ENCODE measurements around the gene MDN1. TPM values are rescaled to one million over a fixed set of nuclear protein-coding genes. Genes with fewer than 3 reads are reported as not detected.

MDN1 gene
- total RNA-seq, 1 experiment from 2014 or later = 30.1 TPM

DNA sequence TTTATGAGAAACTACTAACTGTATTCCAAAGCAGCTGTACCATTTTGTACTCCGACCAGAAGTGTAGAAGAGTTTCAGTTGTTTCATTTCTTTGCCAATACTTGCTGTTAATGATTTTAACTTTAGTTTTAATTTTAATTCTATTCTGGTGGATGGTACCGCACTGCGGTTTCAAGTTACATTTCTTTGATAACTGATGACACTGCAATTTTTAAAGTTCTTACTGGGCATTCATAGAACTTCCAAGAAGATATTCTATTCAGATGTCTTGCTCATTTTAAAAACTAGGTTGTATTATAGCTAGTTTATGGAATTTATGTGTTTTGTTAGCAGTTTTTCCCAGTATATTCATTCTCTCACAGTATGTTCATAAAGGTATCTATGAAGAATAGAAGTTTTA, 117.2 kb downstream of the MDN1 start:
- DNase-seq (ENCODE audit: low spot score) = no peak

DNA sequence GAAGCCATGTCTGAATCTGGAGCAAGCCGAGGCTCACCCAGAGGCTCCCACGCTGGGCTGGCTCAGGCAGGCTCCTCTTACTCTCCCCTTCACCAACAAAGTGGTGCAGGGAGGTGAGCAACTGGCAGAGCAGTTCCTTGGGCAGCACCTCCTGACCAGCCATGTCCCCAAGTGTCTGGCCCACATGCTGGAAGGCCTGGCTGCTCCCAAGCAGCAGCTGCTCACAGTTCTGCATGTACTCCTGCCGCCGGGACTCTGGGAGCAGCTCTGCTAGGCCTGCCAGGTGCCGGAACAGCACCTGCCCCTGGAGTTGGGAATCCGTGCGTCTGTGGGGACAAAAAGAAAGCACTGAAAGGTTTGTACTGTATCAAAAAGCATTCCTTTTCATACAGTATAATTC, 123.9 kb downstream of the MDN1 start:
- DNase-seq (ENCODE audit: low spot score) = no peak

DNA sequence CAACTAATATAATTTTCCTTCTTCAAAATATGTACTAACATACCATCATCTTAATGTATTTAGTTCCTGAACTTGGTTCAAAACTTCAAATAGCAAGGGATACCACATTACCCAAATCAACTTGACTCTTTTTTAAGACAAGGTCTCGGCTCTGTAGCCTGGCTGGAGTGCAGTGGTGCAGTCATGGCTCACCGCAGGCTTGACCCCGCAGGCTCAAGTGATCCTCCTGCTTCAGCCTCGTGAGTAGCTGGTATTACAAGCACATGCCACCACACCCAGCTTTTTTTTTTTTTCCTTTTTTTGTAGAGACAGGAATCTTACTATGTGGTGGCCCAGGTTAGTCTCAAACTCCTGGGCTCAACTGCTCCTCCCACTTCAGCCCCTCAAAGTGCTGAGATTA, 125.2 kb downstream of the MDN1 start:
- no peak for DNase-seq (ENCODE audit: low spot score)

DNA sequence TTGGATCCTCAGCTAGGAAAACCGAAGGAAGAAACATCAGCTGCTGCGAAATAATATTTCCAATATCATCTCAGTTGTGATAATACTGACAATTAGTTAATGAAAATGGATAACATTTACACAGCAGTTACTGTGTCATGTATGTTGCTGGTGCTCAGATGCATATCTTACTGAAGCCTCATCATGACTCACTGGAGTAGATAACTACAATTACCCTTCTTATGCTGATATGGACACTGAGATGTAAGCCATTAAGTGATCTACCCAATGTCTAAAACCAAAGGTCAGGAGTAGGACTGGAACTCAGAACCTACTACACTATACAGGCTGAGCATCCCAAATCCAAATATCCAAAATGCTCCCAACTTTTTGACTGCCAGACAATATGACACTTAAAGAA, 126.4 kb downstream of the MDN1 start:
- DNase-seq (ENCODE audit: low spot score) = no peak

DNA sequence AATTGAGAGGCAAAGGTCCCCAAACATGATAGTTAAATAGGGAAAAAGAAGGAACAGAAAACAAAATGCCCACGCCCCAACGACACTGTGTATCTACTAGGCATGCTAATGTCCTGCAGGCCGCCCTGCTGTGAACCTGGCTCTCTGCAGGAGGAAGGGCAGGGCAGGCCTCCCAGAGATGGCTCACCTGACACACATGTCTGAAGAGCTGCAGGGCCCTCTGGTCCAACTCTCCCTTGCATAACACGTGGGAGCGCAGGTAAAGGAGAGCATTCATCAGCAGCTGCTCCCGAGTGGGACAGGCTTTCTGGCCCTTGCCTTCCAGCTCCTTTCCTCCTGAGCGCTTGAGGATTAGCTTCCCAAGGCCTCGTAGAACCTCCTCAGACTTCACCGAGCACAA, 127.3 kb downstream of the MDN1 start:
- DNase-seq (ENCODE audit: low spot score) = no peak

DNA sequence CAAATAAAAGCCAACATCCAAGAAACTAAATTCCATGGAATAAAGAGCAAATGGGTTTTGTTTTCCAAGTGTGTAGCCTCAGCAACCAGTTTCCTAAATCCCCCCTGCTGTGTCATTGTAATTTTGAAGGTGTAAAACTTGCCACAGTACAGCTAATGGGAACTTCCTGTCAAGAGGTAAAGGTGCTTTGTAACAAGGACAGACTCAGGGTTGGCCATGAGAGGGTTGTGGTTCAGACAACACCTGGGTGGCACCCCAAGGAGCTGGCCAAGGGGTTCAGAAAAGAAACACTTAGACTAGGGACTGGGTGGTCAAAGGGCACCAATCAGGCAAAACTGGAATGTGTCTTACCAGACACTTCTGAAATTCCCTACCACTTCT, 128.7 kb downstream of the MDN1 start:
- DNase-seq (ENCODE audit: low spot score) = no peak

DNA sequence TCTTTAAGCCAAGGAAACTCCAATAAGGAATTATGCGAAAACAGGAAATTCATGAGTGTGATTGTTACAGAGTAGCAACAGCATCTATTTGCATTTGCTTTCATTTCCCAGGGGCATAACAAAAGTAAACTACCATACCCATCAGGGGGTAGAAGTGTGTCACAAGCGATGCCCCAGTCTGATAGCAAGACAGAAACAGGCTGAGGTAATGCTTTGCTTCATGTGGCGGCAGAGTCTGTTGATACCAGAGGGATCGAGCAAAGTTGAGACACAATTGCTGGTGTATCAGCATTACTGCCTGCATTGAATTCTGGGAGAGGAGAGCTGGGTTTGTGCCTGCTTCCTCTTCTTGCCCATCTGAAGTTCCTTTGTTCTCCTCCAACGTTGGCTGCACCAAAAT, 129.9 kb downstream of the MDN1 start:
- DNase-seq (ENCODE audit: low spot score) = no peak

DNA sequence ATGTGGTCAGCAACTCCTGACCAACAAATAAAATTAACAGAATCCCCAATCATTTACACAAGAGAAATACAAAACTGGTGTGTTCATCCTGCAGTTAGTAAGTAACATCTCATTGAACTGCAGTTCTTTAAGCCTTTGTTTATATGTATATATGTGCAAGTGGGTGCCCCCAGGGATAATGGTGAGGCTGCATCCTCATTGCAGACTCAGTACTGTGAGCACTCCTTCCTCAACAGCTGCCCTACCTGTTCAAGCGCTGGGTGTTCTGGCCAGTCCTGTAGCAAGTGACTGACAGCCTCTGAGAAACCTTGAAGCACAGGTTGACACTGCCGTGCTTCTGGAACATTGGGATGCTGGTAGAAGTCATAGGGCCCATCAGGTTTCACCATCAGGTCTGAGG, 131.3 kb downstream of the MDN1 start:
- no peak for DNase-seq (ENCODE audit: low spot score)

DNA sequence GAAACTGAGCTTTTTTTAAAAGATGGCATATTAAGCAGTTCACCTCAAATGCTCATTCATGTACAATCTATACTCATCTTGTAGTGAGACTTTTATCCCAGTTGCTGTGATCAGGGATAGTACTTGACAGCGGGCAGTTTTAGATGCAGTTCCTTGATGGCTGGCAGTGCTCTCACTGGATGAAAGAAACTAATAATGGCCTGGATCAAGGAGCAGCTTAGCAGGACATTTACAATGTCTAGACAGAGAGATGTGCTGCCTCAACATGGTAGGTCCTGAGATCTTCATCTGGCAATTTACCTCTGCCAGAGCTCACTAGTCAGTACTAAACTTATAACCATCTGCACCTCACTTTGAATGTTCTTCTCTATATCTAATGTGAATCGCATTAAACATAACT, 134.3 kb downstream of the MDN1 start:
- no peak for DNase-seq (ENCODE audit: low spot score)

DNA sequence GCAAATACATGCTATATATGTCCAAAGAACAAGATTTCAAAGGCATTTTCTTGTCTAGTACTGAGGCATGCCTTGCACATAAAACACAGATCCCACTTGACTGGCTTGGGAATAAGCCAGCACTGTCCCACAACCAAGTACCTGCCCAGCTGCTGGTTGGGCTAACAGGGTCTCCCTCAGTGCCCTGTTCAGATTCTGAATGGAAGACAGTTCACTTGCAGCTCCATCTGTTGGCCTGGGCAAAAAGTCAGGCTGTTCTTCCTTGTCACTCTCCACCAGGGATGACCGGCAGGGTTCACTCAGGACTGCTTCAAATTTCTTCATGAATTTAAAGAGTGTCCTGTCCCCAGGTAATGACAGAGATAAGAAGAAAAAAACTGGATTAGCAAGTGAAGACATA, 136.6 kb downstream of the MDN1 start:
- DNase-seq (ENCODE audit: low spot score) = no peak

DNA sequence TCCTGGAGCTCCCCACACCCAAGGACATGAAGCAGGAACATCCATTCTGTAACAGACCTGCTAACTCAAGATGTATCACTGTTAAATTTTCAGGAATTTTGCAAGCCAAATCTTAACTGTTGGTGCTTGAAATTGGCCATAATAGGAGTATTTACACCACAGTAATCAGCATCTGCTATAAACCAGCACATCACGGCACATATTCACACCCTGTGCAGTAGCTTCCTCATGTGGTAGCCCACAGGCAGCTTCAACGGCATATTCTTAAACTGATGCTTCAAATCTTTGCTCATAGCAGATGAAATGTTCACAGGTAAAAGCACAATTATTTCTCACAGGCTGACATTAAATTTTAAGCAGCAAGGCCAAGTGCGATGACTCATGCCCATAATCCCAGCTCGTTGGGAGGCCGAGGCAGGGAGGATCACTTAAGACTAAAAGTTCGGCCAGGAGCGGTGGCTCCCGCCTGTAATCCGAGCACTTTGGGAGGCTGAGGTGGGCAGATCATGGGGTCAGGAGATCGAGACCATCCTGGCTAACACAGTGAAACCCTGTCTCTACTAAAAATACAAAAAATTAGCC, 137.5 kb downstream of the MDN1 start:
- no peak for DNase-seq (ENCODE audit: low spot score)

DNA sequence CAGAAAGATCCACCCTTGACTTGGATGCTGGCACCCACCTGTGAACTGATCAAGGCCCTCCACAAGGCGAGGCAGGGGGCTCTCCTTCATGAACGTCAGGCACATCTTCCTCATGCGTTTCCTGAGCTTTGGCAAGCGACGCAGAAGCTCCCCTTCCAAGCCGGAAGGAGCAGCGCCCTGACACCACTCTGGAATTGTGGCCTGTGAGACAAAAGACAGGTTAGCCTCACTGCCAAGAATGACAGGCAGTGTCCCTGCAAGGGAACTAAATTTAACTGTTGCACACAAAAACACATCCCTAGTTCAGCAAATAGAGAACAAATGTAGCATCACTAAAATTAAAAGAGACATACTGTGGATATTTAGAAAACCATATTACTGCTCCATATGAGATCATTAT, 139.0 kb downstream of the MDN1 start:
- no peak for DNase-seq (ENCODE audit: low spot score)

DNA sequence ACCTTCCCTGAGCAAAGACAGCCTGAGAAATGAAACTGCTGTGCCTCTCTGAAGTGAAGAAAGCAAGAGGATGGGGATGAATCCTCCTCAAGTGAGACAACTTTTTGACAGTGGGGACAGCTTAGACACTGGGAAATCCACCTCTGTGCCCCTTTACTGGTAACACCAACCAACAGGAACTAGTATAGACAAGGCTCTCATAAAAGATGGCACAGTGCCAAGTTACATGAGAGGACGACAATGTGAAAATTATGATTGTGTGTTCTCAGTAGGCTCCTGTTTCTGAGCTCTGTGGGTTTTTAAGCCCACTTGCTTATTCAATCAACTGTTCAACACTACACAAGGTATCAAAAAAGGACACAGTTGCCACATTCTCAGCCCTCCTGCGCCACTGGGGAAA, 139.4 kb downstream of the MDN1 start:
- DNase-seq (ENCODE audit: low spot score) = no peak

DNA sequence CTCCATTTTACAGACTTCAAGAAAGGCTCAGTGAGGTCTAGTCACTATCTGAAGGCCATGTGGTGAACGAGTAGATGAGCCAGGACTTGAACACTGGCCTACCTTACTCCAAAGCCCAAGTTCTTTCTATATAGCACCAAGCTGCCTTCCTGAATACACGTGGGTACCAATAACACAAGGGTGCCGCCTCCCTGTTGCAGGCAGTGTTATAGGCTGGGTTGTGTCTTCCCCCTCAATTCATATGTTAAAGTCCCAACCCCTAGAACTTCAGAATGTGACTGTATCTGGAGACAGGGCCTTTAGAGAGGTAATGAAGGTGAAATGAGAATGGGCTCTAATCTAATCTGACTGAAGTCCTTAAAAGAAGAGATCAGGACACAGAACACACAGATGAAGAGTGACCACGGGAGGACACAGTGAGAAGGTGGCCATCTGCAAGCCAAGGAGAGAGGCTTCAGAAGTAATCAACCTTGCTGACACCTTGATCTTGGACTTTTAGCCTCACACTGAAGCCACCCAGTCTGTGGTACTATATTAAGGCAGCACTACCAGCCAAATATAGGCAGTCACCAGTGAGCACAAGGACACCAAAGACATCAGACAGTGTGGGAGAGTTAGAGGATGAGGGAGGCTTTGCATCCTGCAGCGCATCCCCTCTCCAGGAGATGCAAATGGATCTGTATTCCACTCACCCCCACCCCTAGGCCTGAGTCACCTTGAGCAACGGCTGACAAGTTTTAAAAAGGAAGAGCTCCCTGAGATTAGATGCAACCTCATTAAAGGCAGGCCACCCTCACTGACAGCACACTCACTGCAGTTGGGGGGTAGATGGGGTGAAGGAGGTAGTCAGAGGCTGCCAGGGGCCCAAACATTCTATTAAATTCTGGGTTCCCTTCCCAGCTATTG, 140.1 kb downstream of the MDN1 start:
- DNase-seq (ENCODE audit: low spot score) = no peak

DNA sequence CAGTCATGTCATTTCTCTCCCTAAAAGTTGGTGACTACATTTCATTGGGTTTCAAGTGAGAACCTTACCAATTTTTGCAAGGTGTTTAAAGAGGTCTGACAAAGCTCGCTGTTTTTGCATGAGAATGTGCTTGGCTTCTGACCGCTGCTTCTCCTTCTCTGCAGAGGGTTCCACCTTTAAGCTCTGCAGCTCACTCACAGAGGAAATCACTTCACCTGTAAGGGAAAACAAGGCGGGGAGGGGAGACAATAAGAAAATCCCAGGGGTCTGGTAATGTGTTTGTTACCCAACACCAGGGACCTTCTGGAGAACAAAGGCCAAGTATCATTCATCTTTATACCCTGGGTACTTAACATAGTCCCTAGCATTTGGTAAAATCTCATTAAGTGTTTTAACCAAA, 141.1 kb downstream of the MDN1 start:
- no peak for DNase-seq (ENCODE audit: low spot score)

DNA sequence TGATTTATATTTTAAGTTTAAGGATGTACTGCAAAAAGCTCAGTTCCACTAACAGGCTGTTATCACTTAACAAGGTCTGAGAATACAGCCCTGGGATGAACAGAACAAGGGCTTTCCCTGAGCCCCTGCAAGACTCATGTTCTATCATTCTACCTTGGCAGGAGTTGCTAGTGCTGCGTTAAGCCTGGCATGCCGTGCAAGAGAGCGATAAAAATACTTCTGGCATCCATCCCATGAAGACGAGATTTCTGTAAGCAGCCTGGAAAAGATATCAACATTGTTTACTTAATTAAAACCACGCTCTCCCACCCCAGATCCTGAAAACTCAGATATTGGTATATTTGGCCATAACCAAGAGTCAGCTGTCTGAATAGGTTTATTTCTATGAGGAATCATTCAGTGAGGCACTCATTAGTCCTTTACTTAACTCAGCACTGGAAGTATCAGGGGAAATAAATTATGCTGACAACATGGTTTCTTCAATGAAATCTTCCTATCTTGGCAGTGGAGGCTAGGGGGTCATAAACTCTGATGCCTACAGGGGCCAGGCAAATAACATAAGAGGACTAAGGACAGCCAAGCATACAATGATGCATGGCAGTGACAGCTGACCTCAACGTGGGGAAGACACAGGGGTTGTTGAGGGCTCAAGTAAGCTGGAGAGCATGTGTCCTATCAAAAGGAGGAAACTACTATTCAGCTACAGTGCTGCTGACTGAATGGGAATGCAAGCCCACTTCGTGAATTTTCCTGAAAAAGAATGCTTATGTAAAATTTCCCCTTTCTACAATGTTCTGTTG, 143.4 kb downstream of the MDN1 start:
- no peak for DNase-seq (ENCODE audit: low spot score)

DNA sequence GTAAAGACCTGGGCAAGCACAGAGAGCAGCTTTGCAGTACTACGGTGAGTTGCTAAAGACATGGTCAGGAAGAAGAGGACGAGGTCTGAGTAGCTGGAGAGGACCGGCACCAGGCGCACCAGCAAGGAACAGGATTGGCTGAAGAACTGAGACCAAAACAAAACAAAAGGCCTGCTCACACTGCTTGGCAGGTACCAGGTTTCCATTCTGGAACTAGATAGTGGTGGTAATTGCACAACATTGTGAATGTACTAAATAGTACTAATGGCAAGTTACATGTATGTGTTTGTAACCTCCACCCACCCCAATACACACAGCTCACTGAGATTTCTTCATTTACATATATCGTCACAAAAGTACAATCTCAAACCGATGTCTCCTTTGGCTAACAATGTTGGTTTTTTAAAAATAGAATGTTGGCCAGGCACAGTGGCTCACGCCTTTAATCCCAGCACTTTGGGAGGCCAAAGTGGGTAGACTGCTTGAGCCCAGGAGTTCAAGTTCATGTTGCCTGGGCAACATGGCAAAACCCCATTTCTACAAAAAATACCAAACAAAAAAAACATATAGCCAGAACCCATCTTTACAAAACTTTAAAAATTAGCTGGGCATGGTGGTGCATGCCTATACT, 148.5 kb downstream of the MDN1 start:
- DNase-seq (ENCODE audit: low spot score) = no peak

DNA sequence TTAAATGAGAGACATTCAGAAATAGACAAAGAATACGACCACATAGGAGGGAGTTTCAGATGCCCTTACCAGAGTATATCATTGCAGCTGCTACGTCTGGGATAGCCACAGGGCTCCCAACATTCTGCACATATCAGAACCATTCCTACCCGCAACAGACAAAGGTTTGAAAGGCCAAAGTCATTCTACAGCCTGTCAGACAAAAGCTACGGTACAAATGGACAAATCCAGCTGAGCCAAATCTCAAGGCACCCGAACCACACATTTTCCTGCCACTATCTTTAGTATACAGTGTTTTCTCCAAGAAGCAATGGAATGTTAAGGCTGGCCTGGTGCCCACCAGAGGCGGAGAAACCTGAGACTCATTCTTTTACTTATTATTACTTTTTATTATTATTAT, 150.6 kb downstream of the MDN1 start:
- DNase-seq (ENCODE audit: low spot score) = no peak

DNA sequence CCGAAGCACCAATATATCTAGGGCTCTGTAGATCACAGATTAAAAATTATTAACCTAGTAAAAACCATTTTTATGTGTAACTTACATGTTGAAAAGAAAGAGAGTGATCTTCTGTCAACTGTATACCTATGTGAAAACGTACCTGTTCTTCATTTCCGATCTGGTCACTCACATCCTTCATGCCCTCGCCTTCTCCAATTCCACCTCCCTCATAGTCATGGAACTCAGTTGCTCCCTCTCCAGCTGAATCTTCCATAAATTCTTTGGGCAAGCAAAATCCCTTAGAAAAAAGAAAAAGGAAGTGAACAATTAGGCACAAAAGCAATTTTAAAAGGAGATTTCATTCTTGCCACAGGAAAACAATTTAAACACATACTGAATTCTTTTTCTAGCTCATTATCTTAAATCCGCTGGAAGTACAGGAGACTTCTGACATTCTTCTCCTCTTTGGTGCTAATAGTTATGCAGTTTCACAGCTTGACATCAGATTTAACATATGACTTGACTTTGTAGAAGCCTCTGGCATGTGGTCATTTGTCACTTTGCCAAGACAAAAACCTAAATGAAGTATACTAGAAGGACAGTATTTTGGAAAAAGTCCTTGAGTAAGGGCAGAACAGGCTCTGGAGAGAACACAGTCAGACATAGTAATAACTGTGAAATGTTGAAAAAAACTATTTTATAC, 151.6 kb downstream of the MDN1 start:
- no peak for DNase-seq (ENCODE audit: low spot score)

DNA sequence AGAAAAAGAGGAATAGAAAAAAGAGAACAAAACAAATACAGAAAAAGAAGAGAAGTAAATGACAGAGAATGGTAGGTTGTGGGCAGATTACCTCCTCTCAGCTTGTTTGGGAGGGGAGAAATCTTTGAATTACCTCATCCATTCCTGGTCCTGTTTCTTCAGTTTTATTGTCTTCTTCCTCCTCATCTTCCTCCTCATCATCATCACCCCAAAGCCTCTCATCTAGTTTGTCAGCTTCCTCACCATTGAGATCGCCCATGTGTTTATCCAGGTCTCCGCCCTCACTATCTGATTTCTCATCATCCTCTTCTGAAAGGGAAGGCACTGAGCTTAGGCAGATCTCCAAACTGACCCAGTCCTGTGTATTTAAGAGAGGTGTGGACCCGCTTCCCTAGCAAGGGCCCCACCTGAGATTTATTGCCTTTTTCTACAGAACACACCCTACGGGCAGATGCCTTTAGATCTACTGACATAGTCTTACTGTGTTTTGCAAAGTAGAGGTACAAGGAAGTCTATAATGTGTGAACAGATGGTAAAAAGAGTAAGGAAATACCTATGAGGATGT, 156.9 kb downstream of the MDN1 start:
- DNase-seq (ENCODE audit: low spot score) = no peak

DNA sequence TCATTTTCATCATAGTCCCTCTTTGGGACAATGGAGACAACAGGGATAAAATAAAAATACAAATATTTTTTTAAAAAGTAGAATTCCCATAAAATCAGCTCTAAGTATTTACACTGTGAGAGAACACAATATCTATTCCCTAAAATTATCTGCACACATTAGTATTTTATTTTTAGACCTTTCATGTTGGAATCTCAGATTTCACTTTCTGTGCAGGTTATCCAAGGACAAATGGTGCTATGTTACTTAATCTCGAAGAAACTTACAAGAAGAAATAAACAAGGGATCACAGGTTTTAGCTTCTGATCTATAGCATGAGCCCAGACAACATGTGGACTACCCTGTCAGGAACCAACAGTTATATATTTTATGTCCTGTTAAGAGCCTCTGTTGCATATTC, 158.0 kb downstream of the MDN1 start:
- no peak for DNase-seq (ENCODE audit: low spot score)
